CD4-positive, alpha-beta T cell treated with Interleukin-4 for 4 hours (primary cell): ENCODE measurements around the gene COPE.

Experiments used
- DNase-seq: peaks from one replicate; pipeline ENCODE4 v3.0.0-alpha.2; 2020

COPE gene

GRCh38 chr19:18889949-18890745 is 29.0 kb downstream of the COPE start:
- DNase-seq, result no peak

GRCh38 chr19:18886972-18887371 is 32.2 kb downstream of the COPE start:
- DNase-seq, result no peak

DNA sequence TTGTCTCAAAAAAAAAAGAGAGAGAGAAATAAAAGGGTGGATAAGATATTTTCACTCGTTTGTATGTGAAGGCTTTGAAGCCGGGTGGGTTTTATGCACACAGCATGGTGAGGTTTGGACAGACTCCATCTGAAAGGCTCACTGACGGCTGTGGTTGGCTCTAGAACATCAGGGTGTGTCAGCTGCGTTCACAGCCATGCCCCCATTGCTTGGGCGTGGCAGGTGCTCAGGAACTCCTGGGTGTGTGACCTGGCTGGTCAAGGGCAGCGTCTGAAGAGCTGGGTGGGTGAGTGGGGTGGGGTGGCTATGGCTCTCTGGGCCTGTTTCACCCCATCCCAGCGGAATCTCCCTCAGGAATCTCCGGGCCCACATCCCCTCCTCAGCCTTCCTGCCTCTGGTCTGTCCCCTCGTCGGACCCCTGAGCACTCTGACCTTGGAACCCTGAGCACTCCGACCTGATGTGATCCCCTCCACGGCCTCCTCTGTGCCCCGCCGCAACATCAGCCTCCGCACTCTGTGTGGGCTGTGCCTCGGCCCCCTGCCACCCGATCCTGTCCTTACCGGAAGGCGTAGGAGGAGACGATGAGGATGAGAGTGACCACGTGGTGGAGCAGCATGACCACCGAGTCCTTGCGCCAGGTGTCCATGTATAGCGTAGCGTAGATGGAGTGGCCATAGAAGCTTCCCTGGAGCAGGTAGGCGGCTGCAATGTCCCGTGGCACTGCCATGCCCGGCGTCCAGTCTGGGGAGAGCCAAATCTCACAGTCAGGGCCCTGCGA is 35.5 kb downstream of the COPE start:
- no peak for DNase-seq

- DNase-seq, result no peak
These were observed 37.7 kb downstream of the COPE start for GRCh38 chr19:18881491-18881890.

GRCh38 chr19:18879579-18880373 is 39.4 kb downstream of the COPE start:
- no peak for DNase-seq

GRCh38 chr19:18878858-18879578 is 40.2 kb downstream of the COPE start:
- no peak for DNase-seq

DNA sequence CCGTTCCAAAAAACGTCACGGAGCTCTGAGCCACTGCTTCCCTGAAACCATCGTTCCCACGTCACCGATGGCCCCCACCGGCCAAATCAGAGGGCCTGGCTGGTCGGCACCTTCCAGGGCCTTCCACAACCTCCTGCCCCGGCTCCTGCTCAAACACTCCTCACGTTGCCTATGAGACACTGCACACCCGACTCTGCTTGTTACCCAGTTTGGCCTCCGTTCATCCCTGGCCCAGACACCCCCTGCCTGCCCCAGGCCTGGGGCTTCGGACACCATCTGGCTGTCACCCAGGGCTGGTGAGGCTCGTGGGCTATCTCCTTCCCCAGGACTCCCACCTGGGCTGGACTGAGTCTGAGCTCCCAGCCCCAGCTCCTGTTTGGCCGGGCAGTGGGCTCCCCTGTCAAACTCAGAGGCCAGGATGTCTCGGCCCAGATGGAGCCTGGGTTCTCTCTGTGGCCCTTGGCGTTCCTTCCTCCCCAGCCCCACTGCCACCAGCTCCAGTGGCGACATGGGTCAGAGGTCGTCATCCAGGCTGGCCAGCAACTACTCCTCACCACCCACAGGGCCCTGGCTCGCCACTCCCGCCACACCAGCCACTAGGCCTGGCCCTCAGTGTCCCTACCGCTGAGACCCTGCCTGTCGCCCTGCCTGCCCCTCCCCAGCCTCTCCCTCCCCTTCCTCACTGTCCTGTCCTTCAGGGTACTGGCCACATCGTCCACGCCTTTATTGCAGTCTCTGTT is 41.0 kb downstream of the COPE start:
- no peak for DNase-seq

GRCh38 chr19:18876865-18877264 is 42.3 kb downstream of the COPE start:
- DNase-seq, result no peak

- no peak for DNase-seq
These were observed 43.5 kb downstream of the COPE start for GRCh38 chr19:18875726-18876125.

- no peak for DNase-seq
These were observed 47.6 kb downstream of the COPE start for GRCh38 chr19:18871543-18871942.

- DNase-seq, result no peak
These were observed 48.5 kb downstream of the COPE start for GRCh38 chr19:18870531-18871172.

DNA sequence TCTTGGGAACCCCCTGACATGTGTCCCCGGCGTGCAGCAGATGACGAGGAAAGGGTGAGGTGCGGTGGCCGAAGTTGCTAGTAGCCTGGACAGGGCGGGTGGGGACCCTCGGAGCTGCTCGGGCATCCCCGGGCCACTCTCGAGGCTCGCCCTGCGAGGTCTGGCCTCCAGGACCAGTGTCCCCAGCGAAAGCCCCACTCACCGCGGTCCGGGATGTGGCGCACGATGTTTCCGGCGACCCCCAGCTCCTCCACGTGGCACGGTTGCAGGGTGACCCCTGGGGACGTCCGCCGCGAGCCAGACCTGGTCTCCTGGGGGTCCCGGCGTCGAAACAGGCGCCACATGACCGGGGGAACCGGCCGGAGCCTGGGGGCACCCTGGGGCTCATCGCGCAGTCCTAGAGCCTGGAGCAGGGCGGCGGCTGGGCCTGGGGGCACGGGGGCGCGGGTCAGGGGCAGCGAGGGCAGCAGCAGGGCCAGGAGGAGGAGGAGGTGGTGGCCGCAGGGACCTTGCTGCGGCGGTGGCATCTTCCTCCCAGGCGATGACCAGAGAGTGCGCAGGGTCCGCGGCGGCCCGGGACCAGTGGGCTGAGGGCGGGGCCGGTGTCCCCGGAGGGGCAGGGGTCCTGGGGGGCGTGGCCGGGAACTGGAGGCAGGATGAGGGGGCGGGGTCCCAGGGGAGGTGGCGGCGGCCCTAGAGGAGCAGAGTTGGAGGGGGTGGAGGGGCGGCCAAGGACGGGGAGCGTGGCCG is 49.2 kb downstream of the COPE start:
- no peak for DNase-seq

GRCh38 chr19:18869023-18869618 is 50.1 kb downstream of the COPE start:
- DNase-seq, result no peak

- no peak for DNase-seq
These were observed 50.7 kb downstream of the COPE start for GRCh38 chr19:18868380-18869022.

- DNase-seq, result no peak
These were observed 51.4 kb downstream of the COPE start for GRCh38 chr19:18867751-18868150.

GRCh38 chr19:18867199-18867598 is 52.0 kb downstream of the COPE start:
- DNase-seq, result no peak

- DNase-seq, result no peak
These were observed 52.4 kb downstream of the COPE start for GRCh38 chr19:18866800-18867123.

DNA sequence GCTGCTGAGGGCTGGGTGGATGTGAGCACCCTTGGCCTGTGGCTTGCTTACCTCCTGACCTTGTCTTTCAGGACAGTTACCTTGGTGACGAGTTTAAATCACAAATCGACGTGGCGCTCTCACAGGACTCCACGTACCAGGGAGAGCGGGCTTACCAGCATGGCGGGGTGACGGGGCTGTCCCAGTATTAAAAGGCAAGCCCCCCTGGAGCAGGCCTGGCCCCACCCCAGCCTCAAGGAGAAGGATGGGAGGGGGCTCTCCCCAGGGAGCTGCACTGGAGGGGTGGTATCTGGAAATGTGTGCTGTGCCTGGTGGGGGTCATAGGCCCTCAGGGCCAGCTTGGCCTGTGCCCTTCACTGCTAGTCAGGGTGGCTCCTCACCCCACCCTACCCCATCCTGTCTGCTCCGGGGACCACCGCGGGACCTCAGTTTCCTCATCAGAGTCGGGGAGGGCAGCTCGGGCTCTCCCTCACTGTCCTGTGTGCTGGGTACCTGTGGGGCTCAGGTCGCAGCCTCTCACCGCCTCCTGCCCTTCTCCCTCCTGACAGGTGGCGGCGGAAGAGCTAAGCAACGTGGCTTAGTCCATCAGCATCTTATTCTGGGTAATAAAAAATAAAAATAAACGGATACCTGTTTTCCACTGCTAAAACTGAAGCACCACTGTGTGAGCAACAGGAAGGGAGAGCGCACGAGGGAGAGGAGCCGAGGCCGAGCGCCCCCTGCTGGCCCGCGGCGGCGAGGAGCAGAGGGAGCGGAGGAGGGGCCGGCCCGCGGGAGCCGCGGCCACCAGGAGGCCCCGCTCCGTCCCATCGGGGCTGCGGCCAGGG is 53.0 kb downstream of the COPE start:
- peak; percentile 38 for DNase-seq
